GM18517 (cell line): Measurements from ENCODE around the gene MYLK3.
A peak's percentile ranks its signal among the peaks of the same experiment; 100 is the strongest.
"Not testable (repeated sequence)": the region's sequence is repeated elsewhere in the genome, so short reads cannot be mapped to it uniquely, and the experiment has no call there.

Experiments used
- ATAC-seq: cut with Tn5 transposase; IDR thresholded peaks from one replicate; pipeline ENCODE4 v1.9.1; 2021; ENCODE audit warnings: mild to moderate bottlenecking, moderate library complexity; ENCODE audit not compliant: unreplicated experiment

The MYLK3 gene

DNA sequence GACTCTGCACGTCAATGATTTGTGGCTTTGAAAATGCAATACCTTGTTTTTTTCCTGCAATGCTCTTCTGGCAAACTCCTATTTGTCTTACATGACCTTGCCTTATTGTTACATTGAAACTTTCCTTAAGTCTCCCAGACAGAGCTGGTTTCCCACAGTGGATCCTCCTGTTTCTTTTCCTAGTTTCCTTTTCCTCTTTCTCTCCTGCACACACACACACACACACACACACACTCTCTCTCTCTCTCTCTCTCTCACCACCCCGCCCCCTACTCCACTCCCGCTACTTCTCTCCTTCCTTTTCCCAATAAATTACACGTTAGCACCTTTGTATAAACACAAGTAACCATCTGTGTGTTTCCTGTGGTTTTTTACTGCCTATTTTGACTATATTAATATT lies 56.4 kb downstream of the MYLK3 start:
- no peak for ATAC-seq

DNA sequence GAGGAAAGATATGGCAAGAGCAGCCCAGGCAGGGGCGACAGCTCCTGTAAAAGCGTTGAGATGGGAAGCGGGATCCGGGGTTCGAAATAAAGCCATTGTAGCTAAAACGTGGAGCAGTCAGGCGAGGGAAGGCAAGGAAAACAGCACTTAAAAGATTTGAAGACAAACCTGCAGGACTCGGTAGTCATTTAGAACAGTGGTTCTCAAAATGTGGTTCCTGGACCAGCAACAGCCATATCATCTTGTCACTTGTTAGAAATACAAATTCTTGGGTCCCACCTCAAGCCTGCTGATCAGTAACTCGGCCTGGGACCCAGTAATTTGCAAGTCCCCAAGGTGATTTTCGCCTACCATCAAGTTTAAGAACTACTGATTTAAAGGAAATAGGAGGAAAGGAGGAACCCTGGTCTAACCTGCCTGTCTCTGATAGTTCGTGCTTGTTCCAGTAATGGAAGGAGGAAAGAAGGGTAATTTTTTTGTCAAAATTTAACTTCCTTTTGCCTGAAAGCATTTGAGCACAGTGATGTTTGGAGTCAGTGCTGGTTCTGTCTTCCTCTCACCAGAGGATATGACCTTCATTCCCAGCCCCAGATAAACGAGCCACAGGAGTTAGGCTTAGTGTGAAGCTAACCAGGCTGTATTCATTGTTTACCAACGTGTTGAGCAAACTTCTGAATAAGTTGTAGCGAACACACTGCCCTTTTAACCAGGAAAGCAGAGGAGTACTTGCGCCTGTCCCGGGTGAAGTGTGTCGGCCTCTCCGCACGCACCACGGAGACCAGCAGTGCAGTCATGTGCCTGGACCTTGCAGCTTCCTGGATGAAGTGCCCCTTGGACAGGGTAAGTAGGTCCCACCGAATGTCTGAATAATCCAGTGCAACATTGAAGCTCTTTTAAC lies 57.6 kb downstream of the MYLK3 start:
- no peak for ATAC-seq

DNA sequence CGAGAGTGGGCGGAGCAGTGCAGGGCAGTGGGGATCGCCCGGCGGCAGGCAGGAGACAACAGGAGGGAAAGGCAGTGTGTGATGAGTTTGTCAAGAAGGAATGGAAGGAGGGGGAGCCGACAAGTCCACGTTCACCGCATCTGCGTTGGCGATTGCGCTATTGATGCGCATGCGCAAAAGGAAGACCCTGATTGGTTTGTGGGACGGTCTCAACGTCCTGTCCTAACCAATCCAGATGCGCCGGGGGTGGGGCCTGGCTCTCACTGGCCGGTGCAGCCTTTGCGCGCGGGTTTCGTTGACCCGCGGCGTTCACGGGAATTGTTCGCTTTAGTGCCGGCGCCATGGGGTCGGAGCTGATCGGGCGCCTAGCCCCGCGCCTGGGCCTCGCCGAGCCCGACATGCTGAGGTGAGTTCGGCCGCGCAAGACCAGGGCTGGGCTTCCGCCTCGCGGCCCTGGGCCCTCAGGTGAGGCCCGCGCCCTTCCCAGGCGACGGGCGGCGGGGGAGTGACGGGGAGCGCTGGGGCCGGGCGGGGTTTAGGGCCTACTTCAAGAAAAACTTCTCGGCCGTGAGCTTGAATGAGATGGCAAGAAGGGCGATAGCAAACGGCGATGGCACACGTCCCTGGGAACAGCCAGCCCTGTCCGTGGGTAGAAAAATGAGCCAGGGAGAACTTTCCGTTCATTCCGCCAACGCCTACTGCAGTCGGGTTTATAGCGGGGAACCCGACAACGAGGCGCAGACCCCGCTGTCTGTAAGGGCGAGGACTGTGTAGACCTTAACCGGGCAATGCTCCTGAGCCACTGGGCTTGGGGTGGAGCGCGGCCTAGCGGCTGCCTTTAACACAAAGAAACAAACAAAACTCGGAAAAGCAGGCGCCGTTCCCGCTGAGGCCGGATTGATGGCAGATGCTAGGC lies 58.5 kb downstream of the MYLK3 start, which contains the start of gene ORC6:
ORC6 (plus strand) TSS at position 295 of the 916 bp plus-strand sequence; CDS start at position 342, 47 bp downstream.
- peak; percentile 70 for ATAC-seq

DNA sequence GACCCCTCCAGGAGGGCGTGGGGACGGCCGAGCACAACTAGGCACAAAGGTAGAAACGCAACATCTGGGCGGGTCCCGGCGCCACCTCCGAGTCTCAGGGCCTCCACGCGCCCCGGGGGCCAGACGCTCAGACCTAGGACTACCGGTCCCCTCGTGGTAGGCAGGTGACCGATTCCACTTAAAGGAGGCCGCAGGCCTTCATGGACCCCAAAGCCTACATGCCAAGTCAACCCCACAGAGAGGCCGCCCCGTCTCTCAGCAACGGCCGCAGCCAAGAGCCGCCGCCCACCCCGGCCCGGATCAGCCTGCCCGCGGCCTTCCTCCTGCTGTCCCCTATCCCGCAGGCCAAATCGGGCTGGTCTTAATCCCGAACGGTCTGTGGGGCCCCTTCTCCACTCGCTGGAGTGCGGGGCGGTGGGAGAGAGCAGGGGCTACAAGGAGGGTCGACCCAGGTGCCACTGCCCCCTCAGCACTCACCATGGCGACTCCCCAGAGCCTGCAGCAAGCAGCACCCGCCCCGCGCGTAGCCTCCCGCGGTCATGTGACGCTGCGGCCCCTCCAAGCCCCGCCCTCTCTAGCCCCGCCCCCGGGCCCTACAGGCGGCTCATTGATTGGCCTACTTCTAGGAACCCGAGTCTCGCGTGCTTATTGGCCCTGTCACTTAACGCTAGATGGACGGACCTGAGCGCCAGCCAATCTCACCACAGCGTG lies 59.3 kb downstream of the MYLK3 start, which contains the start of gene VPS35:
VPS35 (minus strand) TSS at position 525 of the 711 bp plus-strand sequence; CDS start at position 480, 45 bp downstream.
- peak; percentile 87 for ATAC-seq

DNA sequence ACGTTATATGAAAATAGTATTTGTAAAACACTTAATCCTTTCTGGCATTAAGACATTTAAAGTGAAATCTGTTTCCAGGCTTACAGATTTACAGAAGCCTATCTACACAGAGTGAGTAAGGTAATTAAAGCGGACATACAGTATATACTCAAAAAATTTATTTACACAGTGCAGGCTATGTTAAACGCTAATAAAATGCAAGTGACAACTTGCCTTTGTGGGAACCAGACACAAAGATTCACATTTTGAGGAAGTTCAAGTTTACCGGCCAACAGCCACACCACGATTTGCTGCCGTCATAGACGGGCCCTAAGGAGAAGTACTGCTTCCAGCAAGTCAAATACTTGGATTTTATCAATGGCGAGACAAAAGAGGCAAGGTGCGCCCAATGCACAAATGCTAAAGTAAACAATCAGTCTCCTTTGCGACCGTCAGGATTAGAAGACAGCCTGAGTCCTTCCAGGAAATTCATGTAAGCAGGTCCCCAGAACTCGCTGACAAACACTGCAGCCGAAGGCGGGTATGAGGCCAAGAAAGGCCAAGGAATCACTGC lies 60.0 kb downstream of the MYLK3 start:
- ATAC-seq: no peak

DNA sequence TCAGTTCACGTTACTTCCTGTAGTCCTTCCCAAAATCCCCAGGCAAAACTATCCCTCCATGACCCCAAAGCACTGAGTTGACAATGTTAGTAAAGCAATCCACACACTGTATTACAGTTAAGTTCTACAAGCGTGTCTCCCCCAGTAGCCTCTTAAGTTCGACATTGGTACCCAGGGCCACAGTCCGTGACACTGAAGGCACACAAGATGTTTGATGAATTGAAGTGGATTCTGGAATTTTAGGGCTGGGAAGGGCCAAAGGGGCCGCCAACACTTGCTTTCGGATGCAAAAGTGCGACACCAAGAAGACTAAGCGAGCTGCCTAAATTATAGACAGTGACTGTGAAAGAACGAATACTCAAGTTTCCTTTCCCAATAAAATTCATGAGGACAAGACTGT lies 60.7 kb downstream of the MYLK3 start:
- no peak for ATAC-seq

DNA sequence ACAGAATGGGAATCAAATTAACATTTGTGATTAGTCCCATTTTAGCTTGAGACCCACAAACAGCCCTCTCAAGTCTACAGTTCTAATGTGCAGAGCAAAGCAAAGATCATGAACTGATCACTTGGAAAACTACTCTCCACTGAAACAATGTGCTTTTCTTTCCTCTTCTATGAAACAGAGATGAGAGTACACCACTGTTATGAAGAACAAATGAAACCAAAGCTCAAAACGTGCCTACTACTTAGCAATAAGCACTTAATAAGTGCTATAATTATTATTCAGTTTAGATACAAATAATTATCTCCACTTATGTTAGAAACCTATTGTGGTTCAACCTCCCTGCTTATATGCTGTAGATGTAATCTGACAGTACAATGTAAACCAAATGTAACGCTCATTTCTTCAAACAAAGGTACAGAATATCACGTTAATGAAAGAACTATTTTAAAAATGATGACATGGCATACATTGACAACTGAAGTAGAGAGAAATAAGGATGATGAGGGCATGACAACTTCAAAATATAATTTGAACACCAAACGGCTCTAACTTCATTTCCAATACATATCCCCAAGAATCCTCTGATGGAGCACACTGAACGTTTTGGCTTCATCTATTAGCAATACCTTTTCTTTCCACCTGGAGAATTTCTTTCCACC lies 61.2 kb downstream of the MYLK3 start:
- no peak for ATAC-seq

DNA sequence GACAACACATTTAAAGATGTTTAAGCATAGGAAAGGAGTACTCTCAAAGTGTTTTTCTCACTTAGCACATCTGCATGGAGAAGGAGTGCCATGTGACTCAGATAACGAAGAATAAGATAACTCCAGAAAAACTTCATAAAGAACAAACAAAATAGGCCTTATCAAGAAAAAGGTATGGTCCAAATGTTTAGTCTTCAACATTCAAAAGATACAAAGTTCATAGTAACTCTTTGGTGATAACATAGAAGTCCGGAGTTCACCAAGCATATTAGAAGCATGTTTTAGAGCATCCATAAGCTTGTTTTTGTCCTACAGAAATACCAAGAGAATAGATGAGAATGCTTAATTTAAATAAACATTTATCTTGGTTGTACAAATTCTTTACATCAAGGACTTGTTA lies 66.3 kb downstream of the MYLK3 start:
- ATAC-seq: not testable (repeated sequence)

DNA sequence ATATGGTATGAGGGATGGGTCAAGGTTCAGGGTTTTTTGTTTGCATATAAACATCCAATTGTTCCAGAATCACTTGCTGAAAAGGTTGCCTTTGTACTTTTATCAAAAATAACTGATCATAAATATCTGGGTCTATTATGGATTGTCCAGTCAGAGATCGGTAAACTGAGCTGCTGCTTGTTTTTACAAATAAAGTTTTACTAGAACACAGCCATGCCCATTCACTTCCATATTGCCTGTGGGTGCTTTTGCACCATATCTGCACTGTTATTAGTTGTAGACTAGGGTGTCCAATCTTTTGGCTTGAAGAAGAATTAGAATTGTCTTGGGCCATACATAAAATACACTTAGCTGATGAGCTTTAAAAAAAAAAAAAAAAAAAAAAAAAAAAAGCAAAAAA lies 70.2 kb downstream of the MYLK3 start:
- not testable (repeated sequence) for ATAC-seq

DNA sequence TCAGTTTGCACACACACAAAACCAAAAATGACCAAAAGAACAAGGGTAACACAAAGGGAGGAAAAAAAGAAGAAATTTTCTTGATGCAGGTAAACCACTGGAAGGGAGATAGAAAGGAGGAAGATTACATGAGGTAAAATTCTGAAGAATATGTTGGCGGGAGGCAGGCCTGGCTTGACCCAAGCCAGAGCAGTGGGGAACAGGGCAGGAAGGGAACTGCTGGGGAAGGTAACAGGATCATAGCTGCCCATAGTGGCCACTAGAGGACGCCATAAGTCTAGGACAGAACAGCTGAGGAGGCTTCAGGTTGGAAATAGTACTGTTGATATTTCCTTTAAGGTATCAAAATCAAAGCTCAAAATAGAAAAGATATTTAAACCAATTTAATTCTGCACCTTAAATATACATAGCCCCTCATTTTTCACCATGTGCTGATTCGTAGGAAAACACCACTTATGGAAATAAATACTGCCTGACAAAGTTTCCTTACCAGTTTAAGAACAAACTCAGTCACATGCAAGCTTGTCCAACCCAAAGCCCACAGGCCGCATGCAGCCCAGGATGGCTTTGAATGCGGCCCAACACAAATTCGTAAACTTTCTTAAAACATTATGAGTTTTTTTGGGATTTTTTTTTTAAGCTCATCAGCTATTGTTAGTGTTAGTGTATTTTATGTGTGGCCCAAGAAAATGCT lies 74.7 kb downstream of the MYLK3 start:
- peak; percentile 85 for ATAC-seq

DNA sequence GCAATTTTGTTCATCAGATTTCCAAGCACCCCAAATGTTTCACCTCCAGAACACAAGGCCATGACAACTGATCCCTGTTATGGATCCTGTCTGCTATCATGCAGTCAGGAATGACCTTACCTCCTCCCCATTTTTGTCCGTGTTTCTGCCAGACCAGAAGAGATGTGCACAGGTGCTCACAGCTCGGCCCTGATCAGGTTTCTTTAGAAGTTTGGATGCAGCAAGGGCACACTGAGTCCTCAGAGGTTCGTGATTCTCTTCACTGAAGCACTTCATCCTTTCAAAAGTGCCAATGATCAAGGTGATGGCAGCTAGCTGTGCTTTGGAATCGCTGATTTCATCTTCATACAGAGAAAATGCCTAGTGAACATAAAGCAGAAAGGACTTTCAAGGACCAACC lies 86.0 kb downstream of the MYLK3 start:
- ATAC-seq: no peak

DNA sequence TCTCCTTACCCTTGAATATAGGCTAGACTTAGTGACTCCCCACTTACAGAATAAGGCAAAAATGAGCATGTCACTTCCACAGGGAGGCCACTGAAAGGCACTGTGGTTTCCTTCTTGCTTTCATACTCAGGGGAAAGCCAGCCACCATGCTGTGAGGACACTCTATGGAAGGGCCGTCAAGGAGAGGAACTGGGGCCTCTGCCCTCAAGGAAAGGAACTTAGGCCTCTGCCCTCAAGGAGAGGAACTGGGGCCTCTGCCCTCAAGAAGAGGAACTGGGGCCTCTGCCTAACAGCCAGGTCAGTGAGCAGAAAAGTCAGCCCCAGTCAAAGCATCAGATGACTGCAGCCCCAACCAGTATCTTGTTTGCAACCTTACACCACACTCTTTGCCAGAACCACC lies 89.2 kb downstream of the MYLK3 start:
- ATAC-seq: peak; percentile 83
